Spleen (tissue), 11 donors: ENCODE results near the gene MFAP3L. TPM values are rescaled to one million over a fixed set of nuclear protein-coding genes. Genes with fewer than 3 reads are reported as not detected.
"Not testable (repeated sequence)": the region's sequence is repeated elsewhere in the genome, so short reads cannot be mapped to it uniquely, and the experiment has no call there.

Experiments
- DNase-seq: peaks from one replicate; pipeline ENCODE4 v3.0.0-alpha.2; 2020
- H3K27ac ChIP-seq, 8 donors: fragments of 200-600 bp; sonication (generic) in 7 of 8; 1 replicate in 4 of 8; 2 replicates in 4 of 8; pipeline versions ENCODE4 v1.5.0 to v1.8.0; 2016 to 2021; ENCODE audit warnings: inconsistent platforms in 4 of 8, mild to moderate bottlenecking in 4 of 8, moderate library complexity in 1 of 8
- H3K27me3 ChIP-seq, 7 donors: fragments of 200-600 bp; sonication (generic) in 6 of 7; replicated peaks in 1 of 7; 1 replicate in 4 of 7; 2 replicates in 3 of 7; pipeline versions ENCODE4 v1.5.0 to v1.8.0; 2016 to 2021; ENCODE audit warnings: inconsistent platforms in 3 of 7, mild to moderate bottlenecking in 1 of 7
- H3K36me3 ChIP-seq, 6 donors: fragments of 200-600 bp; sonication (generic) in 5 of 6; 1 replicate in 4 of 6; 2 replicates in 2 of 6; pipeline versions ENCODE4 v1.5.0 to v1.8.0; 2016 to 2021; ENCODE audit warnings: inconsistent platforms in 2 of 6
- H3K4me1 ChIP-seq, 6 donors: fragments of 200-600 bp; sonication (generic) in 5 of 6; 1 replicate in 3 of 6; 2 replicates in 3 of 6; pipeline versions ENCODE4 v1.5.0 to v1.8.0; 2016 to 2021; ENCODE audit warnings: inconsistent platforms in 3 of 6
- H3K4me3 ChIP-seq, 8 donors: fragments of 200-600 bp; sonication (generic) in 7 of 8; 1 replicate in 4 of 8; 2 replicates in 4 of 8; pipeline versions ENCODE4 v1.5.0 to v1.8.0; 2016 to 2021; ENCODE audit warnings: inconsistent platforms in 4 of 8, mild to moderate bottlenecking in 4 of 8, moderate library complexity in 2 of 8
- H3K9me3 ChIP-seq, 8 donors: fragments of 200-600 bp; sonication (generic) in 7 of 8; 1 replicate in 4 of 8; 2 replicates in 4 of 8; pipeline versions ENCODE4 v1.5.0 to v1.8.0; 2016 to 2021; ENCODE audit warnings: inconsistent platforms in 4 of 8
- CTCF ChIP-seq, 11 experiments: fragments of 200-600 bp in 7 of 11; fragments of 450-650 bp in 4 of 11; sonication (generic) in 4 of 11; IDR thresholded peaks in 8 of 11; conservative IDR thresholded peaks in 3 of 11; 1 replicate in 7 of 11; 2 replicates in 4 of 11; pipeline versions ENCODE4 v1.4.0 to v1.8.0; 2016 to 2021; ENCODE audit warnings: antibody characterized with exemption in 11 of 11, inconsistent platforms in 4 of 11, mild to moderate bottlenecking in 1 of 11
- POLR2A ChIP-seq, 3 donors: fragments of 450-650 bp; IDR thresholded peaks; one replicate each; pipeline ENCODE4 v1.5.1; 2017; ENCODE audit warnings: antibody characterized with exemption in 3 of 3, mild to moderate bottlenecking in 1 of 3
- POLR2AphosphoS5 ChIP-seq, 3 donors: sonication (generic); formaldehyde crosslinking; IDR thresholded peaks; one replicate each; pipeline ENCODE4 v1.5.1; 2017; ENCODE audit warnings: antibody characterized with exemption in 3 of 3
- WGBS, 5 donors: extraction: QIAGEN DNeasy Blood & Tissue Kit in 3 of 5; methylation state at CpG; one replicate each; pipeline versions ENCODE4 v1.1.5 to v1.1.7; 2013 to 2018; 5-methylcytosine and 5-hydroxymethylcytosine counted together
- intact Hi-C: fragments of 100-400 bp; cut with DNase I; formaldehyde crosslinking; loops from one replicate; pipeline ENCODE4 v1.15.0; 2023; ENCODE audit warnings: low total_unique reads
- polyA plus RNA-seq, 3 donors: library from polyadenylated mRNA; stranded (reverse); fragments of 200-250 nt; gene quantifications; one replicate each; pipeline ENCODE4 v1.2.1, GENCODE V29; 2013
- total RNA-seq, 7 donors: library from RNA; depleted of rRNA in 3 of 7; stranded (reverse); fragments of >200 nt in 3 of 7; fragmentation: NEBNext Ultra II Directional in 4 of 7; extraction: Animal tissue kit (Norgen Biotek cat#: 25700) in 4 of 7; gene quantifications; one replicate each; pipeline versions ENCODE4 v1.1.0 to v1.2.1, GENCODE V29; 2016 to 2021
- donor health status: healthy with polysubstance abuse.
- donor health status: DM: no; HTN: no; CAD: no; lungs with moderate emphysema.
- donor health status: DM: no; HTN: no; CAD: no.
- donor health status: Bipolar disorder and iron deficiency.
- donor health status: healthy.
- donor health status: DM: no; HTN: no; CAD: no.
- donor health status: DM: yes; HTN: yes; CAD: no.

The MFAP3L gene
- total and polyA plus RNA-seq, 10 donors = 0.35 to 14.3 (median 5.4) TPM

GRCh38 chr4:169945636-169946035 is 80.6 kb downstream of the MFAP3L start:
- H3K36me3 ChIP-seq = no peaks in the 10 kb centered on the region
- no peak for TF ChIP-seq POLR2A (IDR thresholded peaks at IDR 0.05)
- TF ChIP-seq CTCF (IDR thresholded peaks at IDR 0.05 in 8 of 11, conservative IDR thresholded peaks at IDR 0.05 in 3 of 11) = no peak
- no peak for TF ChIP-seq POLR2AphosphoS5 (IDR thresholded peaks at IDR 0.05)
- intact Hi-C loops = no loop called here
- H3K9me3 ChIP-seq = no peaks in the 10 kb centered on the region
- 39 to 72% (median 66%) methylated on average over 1 of the region's 1 CpG for WGBS, 5 donors
- H3K4me3 ChIP-seq = no peak overlapping the region
- no peak for DNase-seq
- H3K27ac ChIP-seq = no peak overlapping the region
- no peaks in the 10 kb centered on the region for H3K27me3 ChIP-seq
- H3K4me1 ChIP-seq = no peaks in the 10 kb centered on the region

- H3K4me3 ChIP-seq, H3K9me3 ChIP-seq, H3K4me1 ChIP-seq, intact Hi-C loops, DNase-seq, H3K27ac ChIP-seq, H3K36me3 ChIP-seq, H3K27me3 ChIP-seq: not testable (repeated sequence)
- 70 to 88% (median 83%) methylated on average over 6 of the region's 6 CpGs for WGBS, 5 donors
Measured at GRCh38 chr4:169943601-169944000, 82.6 kb downstream of the MFAP3L start.

GRCh38 chr4:169941141-169941540 is 85.1 kb downstream of the MFAP3L start:
- H3K27me3 ChIP-seq = no peaks in the 10 kb centered on the region
- no peak overlapping the region for H3K4me3 ChIP-seq
- DNase-seq = no peak
- 83 to 97% (median 89%) methylated on average over 5 of the region's 5 CpGs for WGBS, 5 donors
- H3K36me3 ChIP-seq = no peaks in the 10 kb centered on the region
- no peaks in the 10 kb centered on the region for H3K9me3 ChIP-seq
- intact Hi-C loops = no loop called here
- TF ChIP-seq POLR2A (IDR thresholded peaks at IDR 0.05) (no peak), CTCF (IDR thresholded peaks at IDR 0.05 in 8 of 11, conservative IDR thresholded peaks at IDR 0.05 in 3 of 11) (no peak), POLR2AphosphoS5 (IDR thresholded peaks at IDR 0.05) (no peak)
- H3K4me1 ChIP-seq = no peaks in the 10 kb centered on the region
- no peak overlapping the region for H3K27ac ChIP-seq

- intact Hi-C loops = no loop called here
- TF ChIP-seq CTCF (IDR thresholded peaks at IDR 0.05 in 8 of 11, conservative IDR thresholded peaks at IDR 0.05 in 3 of 11) (no peak), POLR2AphosphoS5 (IDR thresholded peaks at IDR 0.05) (no peak), POLR2A (IDR thresholded peaks at IDR 0.05) (no peak)
- DNase-seq = no peak
- 74 to 91% (median 85%) methylated on average over 8 of the region's 8 CpGs for WGBS, 5 donors
- no peaks in the 10 kb centered on the region for H3K36me3 ChIP-seq
- no peak overlapping the region for H3K27ac ChIP-seq
- no peaks in the 10 kb centered on the region for H3K9me3 ChIP-seq
- no peaks in the 10 kb centered on the region for H3K4me1 ChIP-seq
- H3K27me3 ChIP-seq = no peaks in the 10 kb centered on the region
- H3K4me3 ChIP-seq = no peak overlapping the region
Measured at GRCh38 chr4:169940460-169940859, 85.7 kb downstream of the MFAP3L start.

Other genes starting within 250 kb of the MFAP3L start
- 1 to 10 TPM in 5 of 7 donors, under 1 TPM in 2; 0.92 to 5.0 (median 2.0) TPM for gene AADAT, start 63.6 kb upstream of the MFAP3L start, total RNA-seq
- gene AADAT, start 63.6 kb upstream of the MFAP3L start, polyA plus RNA-seq = 1 to 10 TPM in 2 of 3 donors, under 1 TPM in 1; 0.89 to 1.3 (median 1.2) TPM